Cerebellar cortex (tissue), 1 donor: ENCODE measurements around the gene CCDC127.
"Not testable (repeated sequence)": the region's sequence is repeated elsewhere in the genome, so short reads cannot be mapped to it uniquely, and the experiment has no call there.

Experiments used
- DNase-seq: peaks from one replicate; pipeline ENCODE4 v3.0.0-alpha.2; 2015; ENCODE audit warnings: low spot score

CCDC127 gene

GRCh38 chr5:171801-172331 is 46.1 kb downstream of the CCDC127 start:
- no peak for DNase-seq

- DNase-seq: no peak
These were observed 46.8 kb downstream of the CCDC127 start for GRCh38 chr5:170971-171800.

- no peak for DNase-seq
These were observed 48.2 kb downstream of the CCDC127 start for GRCh38 chr5:169728-170094.

- no peak for DNase-seq
These were observed 48.8 kb downstream of the CCDC127 start for GRCh38 chr5:169071-169727.

GRCh38 chr5:167982-168660 is 49.8 kb downstream of the CCDC127 start:
- no peak for DNase-seq

DNA sequence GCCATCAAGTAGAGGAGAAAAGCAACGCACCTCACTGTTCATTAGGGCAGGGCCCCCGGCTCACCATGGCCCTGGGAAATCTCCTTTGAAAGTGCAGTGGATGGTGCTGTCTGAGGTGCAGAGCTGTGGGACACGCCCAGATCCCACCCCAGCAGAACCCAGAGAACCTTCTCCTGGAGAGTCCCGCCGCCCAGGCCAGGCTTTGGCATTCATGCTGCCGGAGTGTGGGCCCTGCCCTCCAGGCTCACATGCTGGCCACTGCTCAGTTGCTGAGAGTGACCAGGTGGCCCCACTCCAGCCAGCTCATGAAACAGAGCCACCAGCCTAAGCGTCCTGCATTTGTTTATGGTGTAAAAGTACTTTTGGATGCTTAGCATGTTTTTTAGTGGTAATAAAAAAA is 50.4 kb downstream of the CCDC127 start:
- DNase-seq: no peak

DNA sequence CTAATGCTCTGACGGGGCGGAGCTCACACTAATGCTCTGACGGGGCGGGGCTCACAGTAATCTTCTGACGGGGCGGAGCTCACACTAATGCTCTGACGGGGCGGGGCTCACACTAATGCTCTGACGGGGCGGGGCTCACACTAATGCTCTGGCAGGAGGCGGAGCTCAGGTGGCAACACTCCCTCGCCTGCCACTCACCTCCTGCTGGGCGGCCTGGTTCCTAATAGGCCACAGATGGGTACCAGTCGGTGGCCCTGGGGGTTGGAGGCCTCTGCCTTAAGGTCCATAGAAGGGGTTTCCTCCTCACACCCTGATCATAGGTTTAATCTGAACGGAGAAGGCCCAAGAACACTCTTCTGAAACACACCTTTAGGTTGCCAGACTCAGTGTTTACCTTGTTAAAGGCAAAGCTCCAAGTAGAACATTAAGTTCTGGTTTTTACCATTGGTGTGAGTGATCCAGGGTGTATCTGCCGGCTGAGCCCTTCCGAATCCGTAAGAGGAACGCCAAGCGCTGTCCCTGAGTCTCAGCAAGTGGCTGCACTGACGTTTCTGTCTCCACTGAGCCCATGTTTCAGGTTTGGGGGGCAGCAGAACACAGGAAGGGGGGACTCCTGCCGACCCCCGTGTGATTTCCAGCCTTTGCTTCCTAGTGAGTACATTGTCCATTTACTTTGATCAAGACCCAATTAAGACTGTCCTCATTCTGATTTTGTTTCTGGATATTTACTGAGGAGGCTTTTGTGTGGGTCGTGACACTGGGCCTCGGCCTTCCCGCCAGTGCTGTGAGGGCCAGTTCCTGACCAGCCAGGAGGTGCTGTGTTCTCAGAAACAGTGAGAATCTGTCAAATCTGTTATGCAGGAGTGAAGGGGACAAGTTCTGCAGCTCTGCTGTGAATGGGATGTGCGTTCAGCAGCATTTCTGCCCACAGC is 51.2 kb downstream of the CCDC127 start:
- DNase-seq: no peak

DNA sequence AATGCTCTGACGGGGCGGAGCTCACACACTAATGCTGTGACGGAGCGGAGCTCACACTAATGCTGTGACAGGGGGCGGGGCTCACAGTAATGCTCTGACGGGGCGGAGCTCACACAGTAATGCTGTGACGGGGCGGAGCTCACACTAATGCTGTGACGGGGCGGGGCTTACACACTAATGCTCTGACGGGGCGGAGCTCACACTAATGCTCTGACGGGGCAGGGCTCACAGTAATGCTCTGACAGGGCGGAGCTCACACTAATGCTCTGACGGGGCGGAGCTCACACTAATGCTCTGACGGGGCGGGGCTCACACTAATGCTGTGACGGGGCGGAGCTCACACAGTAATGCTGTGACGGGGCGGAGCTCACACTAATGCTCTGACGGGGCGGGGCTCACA is 53.2 kb downstream of the CCDC127 start:
- not testable (repeated sequence) for DNase-seq

GRCh38 chr5:164244-164643 is 53.7 kb downstream of the CCDC127 start:
- no peak for DNase-seq

- DNase-seq: no peak
These were observed 54.1 kb downstream of the CCDC127 start for GRCh38 chr5:163841-164240.

DNA sequence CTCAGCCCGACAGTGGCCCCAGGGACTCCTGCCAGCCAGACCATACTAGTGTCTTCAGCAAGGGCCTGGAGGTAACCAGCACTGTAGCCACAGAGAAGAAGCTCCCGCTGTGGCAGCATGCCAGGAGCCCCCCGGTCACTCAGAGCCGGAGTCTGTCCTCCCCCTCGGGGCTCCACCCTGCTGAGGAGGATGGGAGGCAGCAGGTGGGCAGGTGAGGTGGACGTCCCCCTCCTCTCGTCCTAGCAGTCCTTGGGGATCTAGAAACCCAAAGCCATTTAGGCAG is 54.7 kb downstream of the CCDC127 start:
- no peak for DNase-seq

DNA sequence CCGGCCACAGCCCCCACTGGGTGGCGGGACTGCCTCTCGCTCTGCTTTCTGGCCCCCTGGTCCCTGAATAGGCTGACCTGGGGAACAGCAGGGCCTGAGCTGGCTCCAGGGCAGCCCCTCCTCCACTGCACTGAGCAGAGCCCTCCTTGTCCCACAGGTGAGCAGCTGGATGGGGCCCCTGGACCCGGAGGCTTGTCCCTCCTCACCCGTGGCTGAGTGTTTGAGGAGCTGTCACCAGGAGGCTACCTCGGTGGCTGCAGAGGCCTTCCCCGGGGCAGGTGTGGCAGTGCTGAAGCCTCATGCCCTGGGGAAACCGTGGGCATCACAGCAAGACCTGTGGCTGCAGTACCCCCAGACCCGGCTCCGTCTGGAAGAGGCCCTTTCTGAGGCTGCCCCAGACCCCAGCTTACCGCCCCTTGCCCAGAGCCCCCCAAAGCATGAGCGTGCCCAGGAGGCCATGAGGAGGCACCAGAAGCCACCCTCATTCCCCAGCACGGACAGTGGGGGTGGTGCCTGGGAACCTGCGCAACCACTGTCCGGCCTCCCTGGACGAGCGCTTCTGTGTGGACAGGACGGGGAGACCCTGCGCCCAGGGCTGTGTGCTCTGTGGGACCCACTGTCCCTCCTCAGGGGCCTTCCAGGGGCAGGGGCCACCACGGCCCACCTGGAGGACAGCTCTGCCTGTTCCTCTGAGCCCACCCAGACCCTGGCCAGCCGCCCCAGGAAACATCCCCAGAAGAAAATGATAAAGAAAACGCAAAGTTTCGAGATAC is 55.2 kb downstream of the CCDC127 start:
- no peak for DNase-seq

- DNase-seq: no peak
These were observed 55.8 kb downstream of the CCDC127 start for GRCh38 chr5:162190-162564.

GRCh38 chr5:161803-162110 is 56.2 kb downstream of the CCDC127 start:
- no peak for DNase-seq

DNA sequence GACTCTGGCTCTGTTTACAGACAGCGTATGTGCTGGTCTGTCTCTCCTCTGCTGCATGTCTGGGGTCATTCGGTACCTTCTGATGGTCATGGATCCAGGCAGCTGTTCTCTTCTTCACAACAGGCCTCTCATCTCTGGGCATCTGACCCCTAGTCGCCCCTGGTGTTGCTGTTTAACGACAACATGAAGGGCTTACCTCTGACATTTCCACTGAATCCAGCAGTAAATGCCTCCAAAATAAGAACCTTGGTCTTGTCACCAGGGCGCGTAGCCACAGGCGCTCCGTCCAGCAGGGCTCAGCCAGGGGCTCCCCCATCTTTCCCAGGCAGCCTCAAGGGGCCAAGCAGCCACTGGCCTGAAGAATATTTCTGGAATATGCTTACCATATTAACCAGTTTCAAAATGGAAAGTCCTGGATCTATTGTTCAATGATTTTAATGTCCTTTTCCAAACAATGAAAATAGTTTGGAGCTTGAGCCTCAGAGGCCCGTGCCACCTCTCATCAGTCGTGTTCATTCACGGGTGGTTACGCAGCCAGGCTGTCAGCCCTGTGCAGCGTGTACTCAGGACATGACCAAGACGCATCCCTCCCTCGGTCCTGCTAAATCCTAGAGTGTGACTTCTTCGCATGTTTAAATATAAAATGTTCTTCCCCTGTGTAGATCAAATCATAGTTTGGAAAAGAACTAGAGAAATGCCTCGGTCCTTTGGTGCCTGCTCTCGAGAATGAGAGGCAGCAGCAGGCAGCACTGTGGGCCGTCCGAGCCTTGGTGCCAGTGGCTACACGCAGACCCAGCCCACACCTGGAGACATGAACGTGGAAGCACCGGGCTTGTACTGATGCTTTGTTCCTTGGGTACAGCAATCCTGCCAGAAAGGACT is 56.8 kb downstream of the CCDC127 start:
- DNase-seq: no peak

DNA sequence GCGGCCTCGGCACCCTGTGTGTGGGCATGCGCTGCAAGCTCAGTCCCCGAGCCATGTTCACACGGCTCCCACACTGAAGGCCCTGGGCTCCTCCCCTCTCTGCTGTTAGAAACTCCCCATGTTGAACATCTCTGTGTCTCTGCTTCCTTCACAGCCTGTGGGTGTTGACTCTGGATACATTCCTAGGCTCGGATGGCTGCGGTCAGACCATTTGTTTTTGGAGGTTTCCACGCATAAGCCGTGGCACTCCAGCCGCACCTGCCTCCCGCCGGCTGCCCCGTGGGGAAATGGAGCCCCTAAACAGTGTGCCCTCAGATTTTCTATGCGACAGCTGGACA is 57.8 kb downstream of the CCDC127 start:
- DNase-seq: no peak

GRCh38 chr5:159448-160172 is 58.3 kb downstream of the CCDC127 start:
- no peak for DNase-seq

DNA sequence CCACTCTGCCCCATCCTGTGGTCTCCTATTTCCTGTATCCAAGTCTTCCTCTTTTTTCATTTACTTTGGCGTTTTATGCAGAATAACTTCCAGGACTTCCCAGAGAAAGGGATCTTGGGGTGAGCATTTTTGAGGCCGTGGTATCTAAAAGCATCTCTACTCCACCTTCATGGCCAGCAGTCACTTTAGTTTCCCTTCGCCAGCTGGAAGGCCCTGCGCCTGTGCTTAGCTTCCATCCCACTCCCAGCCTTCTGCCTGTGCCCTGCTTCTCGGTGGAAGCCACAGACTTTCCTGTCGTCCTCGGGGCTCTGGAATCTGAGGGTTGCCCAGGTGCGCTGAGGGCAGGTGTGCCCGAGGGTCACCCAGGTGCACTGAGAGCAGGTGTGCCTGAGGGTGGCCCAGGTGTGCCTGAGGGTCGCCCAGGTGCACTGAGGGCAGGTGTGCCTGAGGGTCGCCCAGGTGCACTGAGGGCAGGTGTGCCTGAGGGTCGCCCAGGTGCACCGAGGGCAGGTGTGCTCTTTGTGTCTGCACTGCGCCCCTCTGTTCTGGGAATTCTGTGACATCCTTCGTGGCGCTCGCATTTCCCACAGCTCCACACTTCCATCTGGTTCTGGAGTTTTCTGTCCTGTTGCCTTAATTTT is 59.0 kb downstream of the CCDC127 start:
- DNase-seq: no peak

- no peak for DNase-seq
These were observed 60.2 kb downstream of the CCDC127 start for GRCh38 chr5:157801-158200.
